ENCODE measurements around the gene OGDH.

- TF ChIP-seq POLR2A (IDR thresholded peaks at IDR 0.05) (no peak), CTCF (IDR thresholded peaks at IDR 0.05) (no peak), EP300 (IDR thresholded peaks at IDR 0.05; ENCODE audit: low read depth) (no peak), POLR2AphosphoS5 (IDR thresholded peaks at IDR 0.05) (no peak)
These were observed 123.6 kb downstream of the OGDH start for GRCh38 chr7:44729949-44730590.

All from transverse colon (tissue), 4 donors.